Panc1 (cell line): ENCODE results near the gene RAB40B.
"Not testable (repeated sequence)": the region's sequence is repeated elsewhere in the genome, so short reads cannot be mapped to it uniquely, and the experiment has no call there.

Experiments
- CTCF ChIP-seq: fragments of 450-650 bp; IDR thresholded peaks from 2 replicates; pipeline ENCODE4 v1.5.1; 2017; ENCODE audit warnings: mild to moderate bottlenecking
- POLR2AphosphoS5 ChIP-seq: IDR thresholded peaks from 2 replicates; pipeline ENCODE4 v1.6.1; 2012; ENCODE audit warnings: mild to moderate bottlenecking, low read depth, low read length, moderate library complexity
- REST ChIP-seq, 2 experiments: IDR thresholded peaks; 2 replicates each; pipeline ENCODE4 v1.6.1; 2011 to 2012; ENCODE audit warnings: low read depth in 2 of 2, control low read depth in 1 of 2, low read length in 1 of 2, mild to moderate bottlenecking in 1 of 2, moderate library complexity in 1 of 2; ENCODE audit not compliant: insufficient read depth in 1 of 2
- SIN3A ChIP-seq: IDR thresholded peaks from 2 replicates; pipeline ENCODE4 v1.6.1; 2012; ENCODE audit warnings: low read depth, mild to moderate bottlenecking, low read length, moderate library complexity, borderline replicate concordance; ENCODE audit not compliant: insufficient read depth
- TCF7L2 ChIP-seq: IDR thresholded peaks from 2 replicates; pipeline ENCODE4 v1.6.1; 2011; ENCODE audit warnings: mild to moderate bottlenecking, low read depth, low read length, inconsistent platforms

- TF ChIP-seq POLR2AphosphoS5; CTCF; REST (IDR thresholded peaks at IDR 0.05; ENCODE audit: insufficient read depth in 1 of 2, low read depth in 2 of 2, low read length in 1 of 2); SIN3A; TCF7L2: not testable (repeated sequence)
These were observed 46.2 kb upstream of the RAB40B start for GRCh38 chr17:82744736-82745135.
